HG02840 (cell line): ENCODE data around the gene LMBR1.
A peak's percentile ranks its signal among the peaks of the same experiment; 100 is the strongest.
"Not testable (repeated sequence)": the region's sequence is repeated elsewhere in the genome, so short reads cannot be mapped to it uniquely, and the experiment has no call there.

ENCODE experiments used
- ATAC-seq: cut with Tn5 transposase; IDR thresholded peaks from one replicate; pipeline ENCODE4 v1.9.1; 2021; ENCODE audit warnings: mild to moderate bottlenecking, moderate library complexity, moderate number of reproducible peaks; ENCODE audit not compliant: unreplicated experiment, low FRiP score

The LMBR1 gene

GRCh38 chr7:156819733-156820295 is 73.2 kb downstream of the LMBR1 start:
- no peak for ATAC-seq

GRCh38 chr7:156818133-156818532 is 74.8 kb downstream of the LMBR1 start:
- ATAC-seq, result no peak

GRCh38 chr7:156816943-156817572 is 75.9 kb downstream of the LMBR1 start:
- no peak for ATAC-seq

GRCh38 chr7:156811706-156812105 is 81.3 kb downstream of the LMBR1 start:
- ATAC-seq, result no peak

GRCh38 chr7:156803656-156804055 is 89.3 kb downstream of the LMBR1 start:
- not testable (repeated sequence) for ATAC-seq

- ATAC-seq, result no peak
Observed at GRCh38 chr7:156802214-156802613, 90.8 kb downstream of the LMBR1 start.

GRCh38 chr7:156795415-156795814 is 97.6 kb downstream of the LMBR1 start:
- no peak for ATAC-seq

GRCh38 chr7:156793334-156793733 is 99.6 kb downstream of the LMBR1 start:
- no peak for ATAC-seq

GRCh38 chr7:156792611-156793010 is 100.4 kb downstream of the LMBR1 start:
- ATAC-seq, result no peak

- ATAC-seq, result no peak
Observed at GRCh38 chr7:156791241-156791640, 101.7 kb downstream of the LMBR1 start.

- ATAC-seq, result no peak
Observed at GRCh38 chr7:156790264-156790663, 102.7 kb downstream of the LMBR1 start.

- ATAC-seq, result no peak
Observed at GRCh38 chr7:156785998-156786543, 106.9 kb downstream of the LMBR1 start.

GRCh38 chr7:156783864-156784263 is 109.1 kb downstream of the LMBR1 start:
- ATAC-seq, result no peak

GRCh38 chr7:156781972-156782371 is 111.0 kb downstream of the LMBR1 start:
- ATAC-seq, result no peak

GRCh38 chr7:156780724-156781455 is 112.1 kb downstream of the LMBR1 start:
- ATAC-seq, result peak; percentile 82

GRCh38 chr7:156778668-156779067 is 114.3 kb downstream of the LMBR1 start:
- no peak for ATAC-seq

GRCh38 chr7:156778201-156778600 is 114.8 kb downstream of the LMBR1 start:
- ATAC-seq, result no peak

- no peak for ATAC-seq
Observed at GRCh38 chr7:156777364-156778069, 115.5 kb downstream of the LMBR1 start.

GRCh38 chr7:156776527-156776926 is 116.5 kb downstream of the LMBR1 start:
- ATAC-seq, result no peak

- peak; percentile 71 for ATAC-seq
Observed at GRCh38 chr7:156773966-156774365, 119.0 kb downstream of the LMBR1 start.

GRCh38 chr7:156772725-156773124 is 120.3 kb downstream of the LMBR1 start:
- no peak for ATAC-seq
